Caco-2 (cell line): ENCODE measurements around the gene LIMA1. TPM values are rescaled to one million over a fixed set of nuclear protein-coding genes. Genes with fewer than 3 reads are reported as not detected.
"Not testable (repeated sequence)": the region's sequence is repeated elsewhere in the genome, so short reads cannot be mapped to it uniquely, and the experiment has no call there.

ENCODE experiments used
- BruUV-seq: library from RNA; stranded (reverse); fragments of 400-500 nt; replicated peaks from 2 replicates; lab custom pipeline; 2021; lab: Mats Ljungman, UMichigan
- CTCF ChIA-PET: fragments of 300-600 bp; sonication (Branson Sonifier 250); formaldehyde crosslinking; loops from one replicate; lab custom pipeline; 2022; ENCODE audit warnings: antibody characterized with exemption; lab: Charles Lee
- POLR2A ChIA-PET: fragments of 300-600 bp; sonication (Branson Sonifier 250); formaldehyde crosslinking; loops from one replicate; lab custom pipeline; 2022; ENCODE audit warnings: antibody characterized with exemption; lab: Charles Lee
- DNase-seq, 2 experiments: peaks; one replicate each; pipeline versions ENCODE4 v3.0.0 to v3.0.0-alpha.2; 2020 to 2022
- H3K27me3 ChIP-seq: replicated peaks from 2 replicates; pipeline ENCODE4 v1.6.0; 2011; ENCODE audit warnings: low read length; ENCODE audit not compliant: control insufficient read depth, insufficient read depth
- H3K36me3 ChIP-seq: 2 replicates; pipeline ENCODE4 v1.5.1; 2011; ENCODE audit warnings: low read length; ENCODE audit not compliant: control insufficient read depth, insufficient read depth
- H3K4me1 ChIP-seq: fragments of 250-450 bp; sonication (Bioruptor Pico); 2 replicates; pipeline ENCODE4 v1.5.1; 2020; ENCODE audit warnings: mild to moderate bottlenecking
- H3K4me3 ChIP-seq: 2 replicates; pipeline ENCODE4 v1.5.1; 2011; ENCODE audit warnings: low read depth, mild to moderate bottlenecking, control low read depth, low read length
- H3K9me3 ChIP-seq: fragments of 250-450 bp; sonication (Bioruptor Pico); 2 replicates; pipeline ENCODE4 v1.5.1; 2020; ENCODE audit warnings: mild to moderate bottlenecking, moderate library complexity
- H3K27ac Mint-ChIP-seq: one replicate; pipeline ENCODE4 v1.8.0; 2022; ENCODE audit warnings: mixed read lengths; ENCODE audit not compliant: unreplicated experiment
- H3K27me3 Mint-ChIP-seq: one replicate; pipeline ENCODE4 v1.8.0; 2022; ENCODE audit warnings: mixed read lengths; ENCODE audit not compliant: insufficient read depth, unreplicated experiment
- H3K36me3 Mint-ChIP-seq: one replicate; pipeline ENCODE4 v1.8.0; 2022; ENCODE audit warnings: mild to moderate bottlenecking, mixed read lengths; ENCODE audit not compliant: insufficient read depth, unreplicated experiment
- H3K4me1 Mint-ChIP-seq: one replicate; pipeline ENCODE4 v1.8.0; 2022; ENCODE audit warnings: low read depth, mixed read lengths; ENCODE audit not compliant: unreplicated experiment
- H3K4me3 Mint-ChIP-seq: one replicate; pipeline ENCODE4 v1.8.0; 2022; ENCODE audit warnings: mild to moderate bottlenecking, moderate library complexity, mixed read lengths; ENCODE audit not compliant: unreplicated experiment
- H3K9me3 Mint-ChIP-seq: one replicate; pipeline ENCODE4 v1.8.0; 2022; ENCODE audit warnings: mixed read lengths; ENCODE audit not compliant: unreplicated experiment
- intact Hi-C: fragments of 100-400 bp; cut with micrococcal nuclease; formaldehyde crosslinking; loops from one replicate; pipeline ENCODE4 v1.10.0; 2022; ENCODE audit not compliant: unreplicated experiment
- total RNA-seq: library from RNA; stranded (reverse); gene quantifications from 2 replicates; pipeline ENCODE4 v1.2.3, GENCODE V29; 2022
- TF ChIP-seq, protein P1 (sequence below), 2 experiments: fragments of 200-600 bp in 1 of 2; IDR thresholded peaks; 1 replicate in 1 of 2; 2 replicates in 1 of 2; pipeline versions ENCODE4 v1.5.1 to v1.8.0; 2011 to 2022; ENCODE audit warnings: antibody characterized with exemption in 1 of 2, control low read depth in 1 of 2, inconsistent platforms in 1 of 2, low read depth in 1 of 2, low read length in 1 of 2, mild to moderate bottlenecking in 1 of 2, moderate library complexity in 1 of 2; ENCODE audit not compliant: insufficient read depth in 1 of 2, severe bottlenecking in 1 of 2, unreplicated experiment in 1 of 2

The LIMA1 gene
- total RNA-seq, 1 experiment from 2014 or later, result 50.3 TPM

DNA sequence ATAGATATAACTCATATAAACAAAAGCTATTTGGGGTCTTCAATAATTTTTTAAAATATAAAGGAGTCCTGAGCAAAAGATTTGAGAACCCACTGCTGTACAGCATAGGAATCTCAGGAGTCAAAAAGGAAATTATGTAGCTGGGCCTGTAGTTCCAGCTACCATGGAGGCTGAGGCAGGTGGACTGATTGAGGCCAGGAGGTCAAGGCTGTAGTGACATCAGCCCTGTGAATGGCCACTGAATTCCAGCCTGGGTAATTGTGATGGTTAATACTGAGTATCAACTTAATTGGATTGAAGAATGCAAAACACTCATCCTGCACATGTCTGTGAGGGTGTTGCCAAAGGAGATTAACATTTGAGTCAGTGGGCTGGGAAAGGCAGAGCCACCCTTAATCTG lies 126.7 kb downstream of the LIMA1 start:
- ChIA-PET POLR2A (interaction anchor here (0.9 kb wide), 1 partner anchor 11 kb away, joined by 3 read pairs; the partner anchor contains the start of gene CERS5), CTCF (interaction anchor here (0.6 kb wide), 1 partner anchor 24 kb away, joined by 3 read pairs; no protein-coding TSS in a partner anchor)
- Mint-ChIP-seq H3K27ac (no peak overlapping the region), H3K4me1 (no peaks in the 10 kb centered on the region), H3K36me3 (peaks cover 13% of the 10 kb centered on the region), H3K4me3 (no peak overlapping the region), H3K27me3 (no peaks in the 10 kb centered on the region), H3K9me3 (no peaks in the 10 kb centered on the region)
- BruUV-seq, result no TSS peak
- TF ChIP-seq, protein P1, sequence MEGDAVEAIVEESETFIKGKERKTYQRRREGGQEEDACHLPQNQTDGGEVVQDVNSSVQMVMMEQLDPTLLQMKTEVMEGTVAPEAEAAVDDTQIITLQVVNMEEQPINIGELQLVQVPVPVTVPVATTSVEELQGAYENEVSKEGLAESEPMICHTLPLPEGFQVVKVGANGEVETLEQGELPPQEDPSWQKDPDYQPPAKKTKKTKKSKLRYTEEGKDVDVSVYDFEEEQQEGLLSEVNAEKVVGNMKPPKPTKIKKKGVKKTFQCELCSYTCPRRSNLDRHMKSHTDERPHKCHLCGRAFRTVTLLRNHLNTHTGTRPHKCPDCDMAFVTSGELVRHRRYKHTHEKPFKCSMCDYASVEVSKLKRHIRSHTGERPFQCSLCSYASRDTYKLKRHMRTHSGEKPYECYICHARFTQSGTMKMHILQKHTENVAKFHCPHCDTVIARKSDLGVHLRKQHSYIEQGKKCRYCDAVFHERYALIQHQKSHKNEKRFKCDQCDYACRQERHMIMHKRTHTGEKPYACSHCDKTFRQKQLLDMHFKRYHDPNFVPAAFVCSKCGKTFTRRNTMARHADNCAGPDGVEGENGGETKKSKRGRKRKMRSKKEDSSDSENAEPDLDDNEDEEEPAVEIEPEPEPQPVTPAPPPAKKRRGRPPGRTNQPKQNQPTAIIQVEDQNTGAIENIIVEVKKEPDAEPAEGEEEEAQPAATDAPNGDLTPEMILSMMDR (IDR thresholded peaks at IDR 0.05; ENCODE audit: insufficient read depth in 1 of 2, low read depth in 1 of 2, low read length in 1 of 2, severe bottlenecking in 1 of 2, unreplicated experiment in 1 of 2), result no peak
- intact Hi-C loops, result no loop called here
- H3K4me3 ChIP-seq, result no peak overlapping the region
- H3K27me3 ChIP-seq, result no peaks in the 10 kb centered on the region
- peaks cover 8% of the 10 kb centered on the region; the same call in 1 of the 2 replicates for H3K4me1 ChIP-seq
- H3K9me3 ChIP-seq, result no peaks in the 10 kb centered on the region
- H3K36me3 ChIP-seq, result no peaks in the 10 kb centered on the region
- DNase-seq, result no peak

DNA sequence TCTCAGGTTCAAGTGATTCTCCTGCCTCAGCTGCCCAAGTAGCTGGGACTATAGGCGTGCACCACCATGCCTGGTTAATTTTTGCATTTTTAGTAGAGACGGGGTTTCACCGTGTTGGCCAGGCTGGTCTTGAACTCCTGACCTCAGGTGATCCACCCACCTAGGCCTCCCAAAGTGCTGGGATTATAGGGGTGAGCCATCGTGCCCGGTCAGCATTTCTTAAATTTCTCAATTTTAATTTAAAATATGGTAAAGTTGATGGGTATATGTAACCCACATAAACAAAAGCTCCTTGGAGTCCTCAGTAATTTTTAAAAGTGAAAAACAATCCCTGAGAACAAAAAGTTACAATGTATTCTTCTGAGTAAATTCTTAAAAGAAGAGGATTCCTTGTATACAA lies 128.4 kb downstream of the LIMA1 start:
- H3K36me3 Mint-ChIP-seq, result peaks cover 13% of the 10 kb centered on the region

DNA sequence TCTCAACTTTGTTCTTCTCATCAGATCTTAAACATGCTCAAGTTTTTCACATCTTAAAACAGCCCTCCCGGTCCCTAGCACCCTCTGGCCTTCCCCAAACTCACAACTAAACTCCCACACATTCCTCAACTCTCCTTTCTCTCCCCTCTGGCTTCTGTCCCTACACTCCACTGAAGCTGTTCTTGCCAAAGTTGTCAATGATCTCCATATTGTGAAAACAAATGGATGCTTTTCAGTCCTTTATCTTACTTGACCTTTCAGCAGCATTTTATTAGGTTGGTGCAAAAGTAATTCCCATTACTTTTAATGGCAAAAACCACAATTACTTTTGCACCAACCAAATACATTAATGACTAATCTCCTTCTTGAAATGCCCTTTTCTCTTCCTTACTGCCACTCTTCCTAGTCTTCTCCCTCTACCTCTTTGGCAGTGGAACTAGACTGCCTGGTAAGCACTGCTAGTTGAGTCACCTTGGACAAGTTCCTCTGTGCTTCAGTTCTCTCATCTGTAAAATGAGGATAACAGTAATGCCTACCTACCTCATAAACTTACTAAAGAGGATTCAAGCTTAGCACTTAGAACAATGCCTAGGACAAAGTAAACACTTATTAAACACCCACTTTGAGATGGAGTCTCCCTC lies 132.2 kb downstream of the LIMA1 start:
- H3K4me1 Mint-ChIP-seq, result peaks cover under 1% of the 10 kb centered on the region
- no peak overlapping the region for H3K27ac Mint-ChIP-seq
- BruUV-seq, result no TSS peak
- no peaks in the 10 kb centered on the region for H3K27me3 ChIP-seq
- CTCF ChIA-PET, result no interaction called here
- intact Hi-C loops, result no loop called here
- H3K9me3 ChIP-seq, result no peaks in the 10 kb centered on the region
- no peak overlapping the region for H3K4me3 ChIP-seq
- POLR2A ChIA-PET, result no interaction called here
- H3K4me1 ChIP-seq, result peaks cover 2% of the 10 kb centered on the region
- no peaks in the 10 kb centered on the region for H3K36me3 ChIP-seq
- no peaks in the 10 kb centered on the region for H3K27me3 Mint-ChIP-seq
- no peak for DNase-seq
- H3K36me3 Mint-ChIP-seq, result no peaks in the 10 kb centered on the region
- no peak overlapping the region for H3K4me3 Mint-ChIP-seq
- TF ChIP-seq, protein P1 (IDR thresholded peaks at IDR 0.05; ENCODE audit: insufficient read depth in 1 of 2, low read depth in 1 of 2, low read length in 1 of 2, severe bottlenecking in 1 of 2, unreplicated experiment in 1 of 2), result no peak
- no peaks in the 10 kb centered on the region for H3K9me3 Mint-ChIP-seq

More for the DNA sequence above, 128.4 kb downstream of the LIMA1 start:
- H3K4me1 Mint-ChIP-seq, H3K27me3 Mint-ChIP-seq, H3K4me3 Mint-ChIP-seq, H3K9me3 ChIP-seq, DNase-seq, BruUV-seq, intact Hi-C loops, H3K4me3 ChIP-seq, H3K27me3 ChIP-seq, H3K36me3 ChIP-seq, H3K4me1 ChIP-seq, H3K9me3 Mint-ChIP-seq, H3K27ac Mint-ChIP-seq: not testable (repeated sequence)
- POLR2A ChIA-PET, result interaction anchor here (0.5 to 0.6 kb wide), 2 partner anchors 12 to 70 kb away, joined by 3 to 4 read pairs; partner anchors contain the start of genes CERS5 and SMARCD1
- CTCF ChIA-PET, result interaction anchor here (1.3 kb wide), 1 partner anchor 44 kb away, joined by 3 read pairs; no protein-coding TSS in a partner anchor
